GM12875 (cell line): ENCODE data around the gene DGKB.

Experiments
- H3K4me3 ChIP-seq: one replicate; pipeline ENCODE4 v1.5.1; 2011; ENCODE audit warnings: low read depth, low read length, control low read depth
- CTCF ChIP-seq: IDR thresholded peaks from 2 replicates; pipeline ENCODE4 v1.5.1; 2011; ENCODE audit warnings: low read depth, mild to moderate bottlenecking, control low read depth, inconsistent platforms, low read length, moderate library complexity, borderline replicate concordance; ENCODE audit not compliant: insufficient read depth

DGKB gene

GRCh38 chr7:14385074-14385473 lies 517.5 kb downstream of the DGKB start:
- no peak for TF ChIP-seq CTCF
- no peak overlapping the region for H3K4me3 ChIP-seq

GRCh38 chr7:14381936-14382335 lies 520.6 kb downstream of the DGKB start:
- no peak for TF ChIP-seq CTCF
- H3K4me3 ChIP-seq, result no peak overlapping the region

GRCh38 chr7:14381306-14381705 lies 521.2 kb downstream of the DGKB start:
- TF ChIP-seq CTCF, result no peak
- no peak overlapping the region for H3K4me3 ChIP-seq

GRCh38 chr7:14380881-14381280 lies 521.7 kb downstream of the DGKB start:
- no peak overlapping the region for H3K4me3 ChIP-seq
- TF ChIP-seq CTCF, result no peak

GRCh38 chr7:14377646-14378266 lies 524.8 kb downstream of the DGKB start:
- no peak overlapping the region for H3K4me3 ChIP-seq
- TF ChIP-seq CTCF, result no peak

GRCh38 chr7:14376711-14377110 lies 525.8 kb downstream of the DGKB start:
- H3K4me3 ChIP-seq, result no peak overlapping the region
- no peak for TF ChIP-seq CTCF

- no peak for TF ChIP-seq CTCF
- no peak overlapping the region for H3K4me3 ChIP-seq
Observed at GRCh38 chr7:14375998-14376397, 526.6 kb downstream of the DGKB start.
